Activated T-cell treated with anti-CD3 and anti-CD28 coated beads, Interleukin-2, amount 50 U/mL, for 4 hours (primary cell): Measurements from ENCODE around the gene COA4. TPM values are rescaled to one million over a fixed set of nuclear protein-coding genes. Genes with fewer than 3 reads are reported as not detected.

Experiments used
- ATAC-seq, 2 donors: fragments of 200-7000 bp; cut with Tn5 transposase; one replicate each; pipeline ENCODE4 v1.10.0; 2021
- DNase-seq: peaks from one replicate; pipeline ENCODE4 v3.0.0-alpha.2; 2020
- H3K27me3 Mint-ChIP-seq: one replicate; pipeline ENCODE4 v1.8.0; 2021; ENCODE audit warnings: low read depth, mixed read lengths
- H3K36me3 Mint-ChIP-seq: one replicate; pipeline ENCODE4 v1.8.0; 2022; ENCODE audit warnings: mixed read lengths; ENCODE audit not compliant: insufficient read depth
- H3K4me1 Mint-ChIP-seq: one replicate; pipeline ENCODE4 v1.8.0; 2021; ENCODE audit warnings: low read depth, mixed read lengths
- H3K4me3 Mint-ChIP-seq: one replicate; pipeline ENCODE4 v1.8.0; 2021; ENCODE audit warnings: mild to moderate bottlenecking, moderate library complexity, mixed read lengths
- H3K9me3 Mint-ChIP-seq: one replicate; pipeline ENCODE4 v1.8.0; 2021; ENCODE audit warnings: mixed read lengths
- total RNA-seq, 3 donors: library from RNA; stranded (reverse); gene quantifications; one replicate each; pipeline ENCODE4 v1.2.1, GENCODE V29; 2021

COA4 gene
- total RNA-seq, 3 donors from 2014 or later = 124 to 137 (median 128) TPM

- Mint-ChIP-seq H3K36me3 (peaks cover 10% of the 10 kb centered on the region), H3K9me3 (no peaks in the 10 kb centered on the region), H3K4me3 (no peak overlapping the region), H3K27me3 (no peaks in the 10 kb centered on the region), H3K4me1 (peaks cover 30% of the 10 kb centered on the region)
- ATAC-seq = no peak
- no peak for DNase-seq
Measured at GRCh38 chr11:73878771-73879170, 2.1 kb upstream of the COA4 start.

DNA sequence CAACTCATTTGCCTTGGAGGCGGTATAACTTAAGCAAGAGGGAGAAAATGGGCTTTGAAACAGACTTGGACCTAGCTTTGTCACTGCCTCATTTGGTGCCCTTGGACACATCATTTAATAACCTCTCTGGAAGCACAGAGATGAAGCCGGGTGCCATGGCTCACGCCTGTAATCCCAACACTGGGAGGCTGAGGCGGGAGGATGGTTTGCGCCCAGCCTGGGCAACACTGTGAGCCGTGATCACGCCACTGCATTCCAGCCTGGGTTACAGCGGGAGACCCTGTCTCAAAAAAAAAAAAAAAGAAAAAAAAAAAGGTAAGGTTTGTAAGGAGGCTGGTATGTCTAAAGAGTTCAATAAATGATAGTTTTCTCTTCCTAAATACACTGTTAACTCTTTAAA lies 806 bp downstream of the COA4 start:
- Mint-ChIP-seq H3K4me1 (peaks cover 31% of the 10 kb centered on the region), H3K36me3 (peaks cover 24% of the 10 kb centered on the region), H3K4me3 (peak overlapping the region; percentile 96), H3K9me3 (no peaks in the 10 kb centered on the region), H3K27me3 (no peaks in the 10 kb centered on the region)
- no peak for ATAC-seq
- DNase-seq = no peak

DNA sequence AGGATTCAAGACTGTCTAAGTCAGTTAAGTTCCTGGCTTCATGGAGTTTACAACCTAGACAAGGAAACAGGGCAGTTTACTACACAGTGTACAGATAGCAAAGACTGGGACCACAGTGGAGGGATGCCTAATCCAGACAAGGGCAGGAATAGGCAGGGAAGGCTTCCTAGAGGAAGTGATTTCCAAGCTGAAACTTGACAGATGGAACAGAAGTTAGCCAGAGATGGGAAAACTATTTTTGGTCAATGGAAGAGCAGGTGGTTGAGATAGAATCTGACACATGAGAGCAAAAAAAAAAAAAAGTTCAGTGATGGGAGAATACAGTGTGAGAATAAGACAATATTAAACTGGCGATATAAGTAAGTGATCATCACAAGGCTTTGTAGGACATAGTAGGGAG lies 1.3 kb downstream of the COA4 start:
- no peaks in the 10 kb centered on the region for H3K27me3 Mint-ChIP-seq
- peak overlapping the region; percentile 96 for H3K4me3 Mint-ChIP-seq
- ATAC-seq (no peak), DNase-seq (no peak)
- H3K36me3 Mint-ChIP-seq = peaks cover 24% of the 10 kb centered on the region
- H3K4me1 Mint-ChIP-seq = peaks cover 31% of the 10 kb centered on the region
- H3K9me3 Mint-ChIP-seq = no peaks in the 10 kb centered on the region

DNA sequence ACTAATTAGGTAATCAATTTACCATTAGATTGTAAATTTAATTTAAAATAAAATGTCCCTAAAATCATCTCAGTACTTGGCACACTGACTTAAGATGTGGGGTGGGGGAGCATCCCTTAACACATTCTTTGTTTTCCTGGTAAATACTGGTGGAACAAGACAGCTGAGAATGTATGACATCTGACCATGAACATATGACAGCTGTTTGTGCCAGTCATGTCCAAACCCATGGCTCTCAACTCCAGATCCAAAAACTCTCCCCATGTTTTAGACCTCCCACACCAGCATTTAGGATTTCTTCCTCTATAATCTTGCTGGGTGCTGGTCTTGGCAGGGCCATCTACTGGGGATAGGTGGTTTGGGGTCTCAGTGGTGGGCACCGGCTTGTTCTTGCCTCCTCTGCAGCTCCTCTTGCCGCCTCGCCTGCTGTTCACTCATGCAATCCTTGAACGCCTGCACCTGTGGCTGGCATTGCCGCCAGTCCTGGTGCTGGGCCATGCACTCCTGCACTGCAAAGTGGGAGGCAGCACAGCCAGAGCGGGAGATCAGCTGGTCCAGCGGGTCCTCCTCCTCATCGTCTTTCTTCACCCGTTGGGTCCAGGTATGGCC lies 3.8 kb downstream of the COA4 start:
- ATAC-seq = no peak
- Mint-ChIP-seq H3K4me1 (peaks cover 28% of the 10 kb centered on the region), H3K36me3 (peaks cover 24% of the 10 kb centered on the region), H3K9me3 (no peaks in the 10 kb centered on the region), H3K27me3 (no peaks in the 10 kb centered on the region), H3K4me3 (no peak overlapping the region)
- no peak for DNase-seq

- Mint-ChIP-seq H3K9me3 (no peaks in the 10 kb centered on the region), H3K27me3 (no peaks in the 10 kb centered on the region), H3K4me3 (no peak overlapping the region), H3K36me3 (peaks cover 21% of the 10 kb centered on the region), H3K4me1 (peaks cover 12% of the 10 kb centered on the region)
- DNase-seq = no peak
- ATAC-seq = no peak
Measured at GRCh38 chr11:73870261-73870660, 6.4 kb downstream of the COA4 start.

DNA sequence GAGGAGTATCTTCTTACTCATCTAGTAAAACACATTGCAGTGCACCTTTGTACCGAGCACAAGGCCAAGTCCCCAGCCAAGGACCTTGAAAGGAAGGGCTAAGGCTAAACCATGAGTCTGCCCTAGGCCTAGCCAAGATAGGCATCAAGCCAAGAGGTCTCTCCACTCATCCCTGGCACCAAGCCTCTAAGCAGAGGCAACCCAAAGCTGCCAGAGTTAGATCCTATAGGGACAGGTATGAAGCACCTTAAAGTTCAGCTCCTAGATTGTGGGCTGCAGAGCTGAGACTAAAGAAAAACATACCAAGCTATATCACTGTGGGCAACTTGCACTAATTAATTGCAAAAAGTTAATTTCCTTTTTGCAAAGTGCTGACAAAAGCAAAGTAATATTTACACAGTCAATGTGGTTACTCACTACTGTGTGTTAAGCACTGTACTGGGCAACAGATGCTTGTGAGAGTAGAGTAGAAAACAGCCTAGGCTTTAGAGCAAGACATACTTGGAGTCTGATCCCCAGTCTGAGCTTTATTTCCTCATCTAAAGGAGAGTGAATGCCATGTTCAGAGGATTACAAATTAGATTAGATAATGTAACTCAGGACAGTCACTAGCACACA lies 7.2 kb downstream of the COA4 start:
- no peaks in the 10 kb centered on the region for H3K27me3 Mint-ChIP-seq
- ATAC-seq = no peak
- H3K36me3 Mint-ChIP-seq = peaks cover 24% of the 10 kb centered on the region
- no peak overlapping the region for H3K4me3 Mint-ChIP-seq
- H3K9me3 Mint-ChIP-seq = no peaks in the 10 kb centered on the region
- no peak for DNase-seq
- peaks cover 4% of the 10 kb centered on the region for H3K4me1 Mint-ChIP-seq

DNA sequence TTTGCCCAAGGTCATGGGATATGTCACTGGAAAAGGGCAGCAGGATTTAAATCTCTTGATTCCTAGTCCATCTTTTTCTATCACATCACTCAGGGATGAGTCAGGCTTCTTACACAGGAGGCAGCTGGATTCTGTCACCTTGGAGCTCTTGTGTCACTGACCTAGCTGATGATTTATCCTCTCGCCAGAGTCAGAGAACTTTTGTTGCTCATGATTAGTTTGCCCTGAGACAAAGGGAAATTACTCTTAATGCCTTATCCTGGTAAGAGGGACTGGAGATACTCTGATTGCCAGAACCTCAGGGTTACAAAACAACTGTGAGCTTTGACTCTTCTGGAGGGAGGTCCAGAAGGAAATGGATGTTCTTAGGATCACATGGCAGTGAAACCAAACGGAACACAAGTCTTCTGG lies 10.1 kb downstream of the COA4 start:
- no peak for ATAC-seq
- Mint-ChIP-seq H3K9me3 (no peaks in the 10 kb centered on the region), H3K27me3 (no peaks in the 10 kb centered on the region), H3K4me1 (no peaks in the 10 kb centered on the region), H3K4me3 (no peak overlapping the region), H3K36me3 (peaks cover 20% of the 10 kb centered on the region)
- DNase-seq = no peak

GRCh38 chr11:73866095-73866579 lies 10.5 kb downstream of the COA4 start:
- H3K9me3 Mint-ChIP-seq = no peaks in the 10 kb centered on the region
- no peaks in the 10 kb centered on the region for H3K4me1 Mint-ChIP-seq
- no peaks in the 10 kb centered on the region for H3K27me3 Mint-ChIP-seq
- H3K36me3 Mint-ChIP-seq = peaks cover 19% of the 10 kb centered on the region
- no peak for DNase-seq
- ATAC-seq = no peak
- no peak overlapping the region for H3K4me3 Mint-ChIP-seq

- ATAC-seq (no peak), DNase-seq (no peak)
- Mint-ChIP-seq H3K9me3 (no peaks in the 10 kb centered on the region), H3K27me3 (no peaks in the 10 kb centered on the region), H3K4me3 (no peak overlapping the region), H3K4me1 (no peaks in the 10 kb centered on the region), H3K36me3 (peaks cover 31% of the 10 kb centered on the region)
Measured at GRCh38 chr11:73862986-73863385, 13.7 kb downstream of the COA4 start.

DNA sequence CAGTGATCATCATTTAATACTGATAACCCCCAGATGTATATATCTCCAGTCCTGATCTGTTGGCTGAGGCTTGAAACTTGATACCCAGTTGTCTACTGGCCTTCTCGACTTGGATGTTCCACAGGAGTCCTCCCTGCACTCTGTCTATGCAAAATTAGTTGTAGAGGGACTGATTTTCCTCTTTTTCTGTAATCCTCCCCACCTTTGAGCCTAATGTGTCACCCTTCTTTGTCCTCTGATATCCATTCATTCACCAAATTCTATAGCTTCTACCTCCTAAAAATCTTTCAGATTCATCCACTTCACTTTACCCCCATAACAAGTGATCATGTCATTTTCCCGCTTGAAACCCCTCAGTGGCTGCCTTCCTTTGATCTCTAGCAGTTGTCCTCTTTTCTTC lies 16.4 kb downstream of the COA4 start:
- Mint-ChIP-seq H3K4me3 (no peak overlapping the region), H3K4me1 (no peaks in the 10 kb centered on the region), H3K27me3 (no peaks in the 10 kb centered on the region), H3K9me3 (no peaks in the 10 kb centered on the region), H3K36me3 (peaks cover 32% of the 10 kb centered on the region)
- ATAC-seq (no peak), DNase-seq (no peak)

GRCh38 chr11:73859671-73860070 lies 17.0 kb downstream of the COA4 start:
- Mint-ChIP-seq H3K9me3 (no peaks in the 10 kb centered on the region), H3K4me1 (no peaks in the 10 kb centered on the region), H3K36me3 (peaks cover 34% of the 10 kb centered on the region), H3K27me3 (no peaks in the 10 kb centered on the region), H3K4me3 (no peak overlapping the region)
- no peak for DNase-seq
- no peak for ATAC-seq

- Mint-ChIP-seq H3K4me3 (no peak overlapping the region), H3K36me3 (peaks cover 25% of the 10 kb centered on the region), H3K9me3 (no peaks in the 10 kb centered on the region), H3K4me1 (no peaks in the 10 kb centered on the region), H3K27me3 (no peaks in the 10 kb centered on the region)
- no peak for DNase-seq
- no peak for ATAC-seq
Measured at GRCh38 chr11:73856031-73856567, 20.5 kb downstream of the COA4 start.

- Mint-ChIP-seq H3K9me3 (no peaks in the 10 kb centered on the region), H3K4me3 (no peak overlapping the region), H3K4me1 (no peaks in the 10 kb centered on the region), H3K27me3 (no peaks in the 10 kb centered on the region), H3K36me3 (peaks cover 13% of the 10 kb centered on the region)
- ATAC-seq (no peak), DNase-seq (no peak)
Measured at GRCh38 chr11:73854680-73855079, 22.0 kb downstream of the COA4 start.

GRCh38 chr11:73852049-73852448 lies 24.6 kb downstream of the COA4 start:
- Mint-ChIP-seq H3K4me3 (no peak overlapping the region), H3K27me3 (no peaks in the 10 kb centered on the region), H3K36me3 (peaks cover 20% of the 10 kb centered on the region), H3K9me3 (no peaks in the 10 kb centered on the region), H3K4me1 (no peaks in the 10 kb centered on the region)
- no peak for ATAC-seq
- DNase-seq = no peak

- Mint-ChIP-seq H3K9me3 (no peaks in the 10 kb centered on the region), H3K27me3 (no peaks in the 10 kb centered on the region), H3K4me3 (no peak overlapping the region), H3K4me1 (no peaks in the 10 kb centered on the region), H3K36me3 (peaks cover 22% of the 10 kb centered on the region)
- ATAC-seq (no peak), DNase-seq (no peak)
Measured at GRCh38 chr11:73851046-73851764, 25.4 kb downstream of the COA4 start.
